Keratinocyte (primary cell): ENCODE measurements around the gene KIFC3.

ENCODE experiments used
- EZH2 ChIP-seq: IDR thresholded peaks from one replicate; pipeline ENCODE4 v1.6.1; 2012; ENCODE audit warnings: inconsistent platforms, mild to moderate bottlenecking, low read length, moderate library complexity
- TF ChIP-seq, protein P1 (sequence below), 3 experiments: IDR thresholded peaks in 1 of 3; conservative IDR thresholded peaks in 1 of 3; optimal IDR thresholded peaks in 1 of 3; 2 replicates in 2 of 3; 3 replicates in 1 of 3; pipeline versions ENCODE3 to v1.5.1; 2011; ENCODE audit warnings: low read length in 3 of 3, mild to moderate bottlenecking in 3 of 3, moderate library complexity in 2 of 3, control low read depth in 1 of 3, inconsistent platforms in 1 of 3; ENCODE audit not compliant: insufficient read depth in 2 of 3; ENCODE audit errors: extremely low read depth in 1 of 3

DNA sequence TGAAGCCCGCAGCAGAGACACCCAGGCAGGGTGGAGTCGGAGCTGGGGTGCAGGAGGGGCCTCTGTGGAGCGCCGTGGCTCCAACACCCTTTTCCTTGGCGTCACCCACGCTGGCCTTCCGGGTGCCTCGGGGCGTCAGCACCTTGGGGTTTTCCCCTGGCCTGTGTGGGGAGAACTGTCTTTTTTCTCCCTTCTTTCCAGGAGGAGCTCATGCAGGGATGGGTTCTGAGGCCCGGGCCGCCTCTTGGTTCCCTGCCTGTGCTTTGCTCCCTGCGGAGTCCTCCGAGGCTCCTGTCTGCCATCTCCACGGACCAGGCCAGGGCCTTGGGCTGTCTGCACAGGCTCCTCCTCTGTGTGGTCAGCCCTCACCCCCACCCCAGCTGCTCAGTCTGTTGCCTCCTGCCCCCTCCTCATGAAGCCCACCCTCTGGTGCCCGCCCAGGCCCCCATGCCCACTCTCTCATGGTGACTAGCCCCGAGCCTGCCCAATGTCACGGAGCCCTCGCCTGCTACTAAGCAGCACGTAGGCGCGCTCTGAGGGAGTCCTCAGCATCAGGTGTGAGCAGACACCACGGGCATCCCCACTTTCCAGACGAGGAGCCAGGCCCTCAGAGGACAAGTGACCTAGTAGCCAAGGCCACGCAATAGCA, 61.7 kb downstream of the KIFC3 start:
- TF ChIP-seq, protein P1, sequence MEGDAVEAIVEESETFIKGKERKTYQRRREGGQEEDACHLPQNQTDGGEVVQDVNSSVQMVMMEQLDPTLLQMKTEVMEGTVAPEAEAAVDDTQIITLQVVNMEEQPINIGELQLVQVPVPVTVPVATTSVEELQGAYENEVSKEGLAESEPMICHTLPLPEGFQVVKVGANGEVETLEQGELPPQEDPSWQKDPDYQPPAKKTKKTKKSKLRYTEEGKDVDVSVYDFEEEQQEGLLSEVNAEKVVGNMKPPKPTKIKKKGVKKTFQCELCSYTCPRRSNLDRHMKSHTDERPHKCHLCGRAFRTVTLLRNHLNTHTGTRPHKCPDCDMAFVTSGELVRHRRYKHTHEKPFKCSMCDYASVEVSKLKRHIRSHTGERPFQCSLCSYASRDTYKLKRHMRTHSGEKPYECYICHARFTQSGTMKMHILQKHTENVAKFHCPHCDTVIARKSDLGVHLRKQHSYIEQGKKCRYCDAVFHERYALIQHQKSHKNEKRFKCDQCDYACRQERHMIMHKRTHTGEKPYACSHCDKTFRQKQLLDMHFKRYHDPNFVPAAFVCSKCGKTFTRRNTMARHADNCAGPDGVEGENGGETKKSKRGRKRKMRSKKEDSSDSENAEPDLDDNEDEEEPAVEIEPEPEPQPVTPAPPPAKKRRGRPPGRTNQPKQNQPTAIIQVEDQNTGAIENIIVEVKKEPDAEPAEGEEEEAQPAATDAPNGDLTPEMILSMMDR (optimal IDR thresholded peaks at IDR 0.05 in 1 of 3, IDR thresholded peaks at IDR 0.05 in 1 of 3, conservative IDR thresholded peaks at IDR 0.05 in 1 of 3; ENCODE audit: extremely low read depth in 1 of 3, insufficient read depth in 2 of 3, low read length in 3 of 3), result no peak
- no peak for TF ChIP-seq EZH2
